ENCODE results near the gene ARL2. TPM values are rescaled to one million over a fixed set of nuclear protein-coding genes. Genes with fewer than 3 reads are reported as not detected.

ARL2 gene
- polyA plus RNA-seq, 5 donors = 39.1 to 77.6 (median 48.9) TPM

GRCh38 chr11:65042891-65043290 lies 28.9 kb downstream of the ARL2 start:
- no peak for DNase-seq

GRCh38 chr11:65043881-65044501 lies 30.0 kb downstream of the ARL2 start:
- peak in 1 of 2 donors; percentile 19 for DNase-seq

- no peak for DNase-seq
Measured at GRCh38 chr11:65045061-65045460, 31.1 kb downstream of the ARL2 start.

- DNase-seq = no peak
Measured at GRCh38 chr11:65045728-65046127, 31.8 kb downstream of the ARL2 start.

- DNase-seq = no peak
Measured at GRCh38 chr11:65047581-65048422, 33.8 kb downstream of the ARL2 start.

DNA sequence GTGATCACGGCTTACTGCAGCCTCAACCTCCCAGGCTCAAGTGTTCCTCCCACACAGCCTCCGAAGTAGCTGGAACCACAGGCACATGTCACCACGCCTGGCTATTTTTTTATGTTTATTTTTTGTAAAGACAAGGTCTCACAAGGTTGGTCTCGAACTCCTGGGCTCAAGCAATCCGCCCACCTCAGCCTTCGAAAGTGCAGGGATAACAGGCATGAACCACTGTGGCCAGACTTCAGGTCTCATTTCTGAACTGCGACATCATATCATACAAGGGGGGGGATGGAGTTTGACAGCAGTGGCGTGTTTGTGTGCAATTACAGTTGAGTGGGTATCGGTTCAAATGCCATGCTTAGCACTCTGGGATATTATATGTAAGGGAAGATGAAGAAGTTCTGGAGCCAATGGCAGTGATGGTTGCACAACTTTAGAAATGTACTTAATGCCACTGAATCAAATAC lies 37.5 kb downstream of the ARL2 start:
- DNase-seq = no peak

GRCh38 chr11:65053827-65054508 lies 40.0 kb downstream of the ARL2 start:
- DNase-seq = no peak

GRCh38 chr11:65055538-65055937 lies 41.6 kb downstream of the ARL2 start:
- DNase-seq = no peak

DNA sequence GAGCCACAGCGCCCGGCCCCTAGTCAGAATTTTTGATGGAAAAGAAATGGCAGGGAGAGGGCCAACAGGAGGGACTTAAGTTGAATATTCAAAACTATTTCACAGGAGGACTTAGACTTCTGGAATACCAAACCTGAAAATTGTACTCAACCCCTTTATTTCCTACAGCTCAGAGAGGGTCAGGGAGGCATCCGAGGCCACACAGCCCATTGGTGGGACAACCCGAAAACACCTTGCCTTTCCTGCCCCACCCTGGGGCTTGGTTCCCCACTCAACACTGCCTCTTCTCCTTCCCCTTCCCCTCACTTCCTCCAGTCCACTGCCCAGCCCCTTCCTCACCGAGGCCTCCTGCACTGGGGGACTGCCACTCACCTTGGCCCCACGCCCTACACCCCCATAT lies 43.0 kb downstream of the ARL2 start:
- no peak for DNase-seq

DNA sequence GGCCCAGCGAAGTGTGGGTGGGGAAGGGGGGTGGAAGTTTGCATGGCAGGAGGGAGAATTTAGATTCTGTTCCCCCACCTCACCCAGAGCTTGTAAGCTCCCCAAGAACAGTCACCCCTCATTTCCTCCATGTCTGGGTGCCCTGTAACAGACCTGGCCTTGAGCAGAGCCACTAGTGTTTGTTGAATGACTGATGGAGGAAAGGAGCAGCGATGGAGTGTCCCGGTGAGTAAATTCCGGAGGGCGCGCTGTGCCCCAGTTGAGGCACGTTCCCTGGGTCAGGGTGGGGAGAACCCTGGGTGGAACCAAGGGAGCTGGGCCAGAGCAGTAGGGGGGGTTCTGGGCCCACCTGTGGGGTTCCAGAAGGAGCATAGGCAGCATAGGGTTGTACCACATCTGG lies 43.6 kb downstream of the ARL2 start:
- DNase-seq = no peak

- DNase-seq = no peak
Measured at GRCh38 chr11:65058012-65058411, 44.1 kb downstream of the ARL2 start.

DNA sequence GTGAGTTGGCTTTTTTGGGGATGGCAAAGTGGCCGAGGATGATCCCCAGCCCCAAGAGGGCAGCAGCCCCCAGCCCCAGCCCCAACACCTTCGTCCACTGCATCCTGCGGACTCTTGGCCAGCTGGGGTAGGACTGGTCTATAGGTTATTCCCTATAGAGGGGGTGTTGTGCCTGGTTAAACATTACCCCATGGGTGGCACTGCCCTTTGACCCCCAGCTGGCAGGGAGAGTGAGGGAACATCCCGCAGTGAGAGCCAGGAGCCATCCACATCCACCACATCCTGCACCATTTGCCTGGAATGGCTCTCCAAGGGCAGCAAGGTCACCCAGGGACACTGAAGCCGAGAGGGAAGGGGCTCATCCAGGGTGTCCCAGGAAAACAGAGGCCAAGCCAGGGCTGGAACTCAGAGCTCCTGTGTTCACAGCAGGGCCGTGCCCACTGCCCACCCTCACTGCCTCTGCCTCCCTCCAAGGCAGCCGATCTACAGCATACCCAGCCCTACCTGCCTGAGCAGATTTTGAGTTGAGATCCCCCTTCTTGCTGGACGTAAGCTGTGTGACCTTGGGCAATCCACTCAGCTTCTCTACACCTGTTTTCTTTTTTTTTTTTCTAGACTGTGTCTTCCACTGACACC lies 44.6 kb downstream of the ARL2 start, which contains the start of gene NAALADL1:
TSS of gene NAALADL1 (minus strand) at position 135 of the 636 bp plus-strand sequence. CDS start at position 103, 32 bp downstream.
- no peak for DNase-seq

DNA sequence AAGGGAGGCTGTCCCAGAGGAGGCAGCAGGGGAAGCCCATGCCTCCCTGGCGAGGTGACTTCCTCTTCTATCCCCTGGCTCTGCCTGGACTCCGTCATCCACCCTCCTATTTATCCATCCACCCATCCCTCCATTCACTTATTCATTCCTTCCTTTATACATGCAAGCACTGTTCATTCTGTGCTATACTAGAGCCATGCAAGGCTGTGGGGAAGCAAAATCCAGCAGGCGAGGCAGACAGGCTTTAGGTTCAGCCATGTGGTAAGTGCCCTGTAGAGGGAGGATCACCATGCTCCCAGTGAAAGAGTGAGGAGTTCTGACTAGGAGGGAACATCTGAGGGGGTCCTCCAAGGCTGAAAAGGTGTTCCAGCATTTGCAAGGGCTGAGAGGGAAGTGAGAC lies 45.6 kb downstream of the ARL2 start:
- DNase-seq = no peak

- DNase-seq = no peak
Measured at GRCh38 chr11:65059959-65060824, 46.2 kb downstream of the ARL2 start.

GRCh38 chr11:65060913-65061408 lies 47.0 kb downstream of the ARL2 start:
- no peak for DNase-seq

DNA sequence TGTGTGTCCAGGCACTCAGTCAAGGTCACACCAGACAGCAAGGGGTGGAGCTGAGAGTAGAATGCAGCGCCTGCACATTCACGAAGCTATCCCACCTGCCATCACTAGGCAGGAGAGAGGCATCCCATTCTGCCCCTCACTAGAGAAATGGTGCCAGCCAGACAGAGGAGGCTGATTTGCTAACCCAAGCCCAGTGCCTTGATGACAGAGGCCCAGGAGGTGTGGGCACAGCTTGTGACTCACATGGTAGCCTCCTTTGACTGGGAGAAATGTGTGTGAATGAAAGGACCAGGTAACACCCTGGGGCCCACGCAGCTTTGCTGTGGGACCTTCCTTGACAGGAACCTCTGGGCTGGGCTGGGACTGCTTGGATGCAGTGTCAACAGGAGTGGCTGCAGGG lies 49.6 kb downstream of the ARL2 start:
- no peak for DNase-seq

DNA sequence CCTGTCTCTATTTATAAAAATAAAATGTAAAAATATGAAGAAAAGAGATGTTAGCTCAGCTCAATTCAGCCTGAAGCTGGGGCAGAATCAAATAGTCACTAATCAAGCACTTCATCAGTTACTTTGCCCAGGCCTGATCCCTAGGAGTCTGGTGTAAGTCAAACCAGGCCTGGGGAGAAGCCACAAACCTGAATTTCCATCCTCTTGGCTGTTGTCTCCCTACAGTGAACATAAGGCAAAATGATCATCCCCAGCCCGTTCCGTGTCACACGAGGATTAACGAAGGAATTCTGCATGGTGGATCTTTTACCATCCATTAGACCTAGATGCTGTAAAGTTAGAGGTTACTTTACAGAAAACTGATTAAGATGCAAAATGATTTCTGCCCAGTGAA lies 50.9 kb downstream of the ARL2 start:
- no peak for DNase-seq

DNA sequence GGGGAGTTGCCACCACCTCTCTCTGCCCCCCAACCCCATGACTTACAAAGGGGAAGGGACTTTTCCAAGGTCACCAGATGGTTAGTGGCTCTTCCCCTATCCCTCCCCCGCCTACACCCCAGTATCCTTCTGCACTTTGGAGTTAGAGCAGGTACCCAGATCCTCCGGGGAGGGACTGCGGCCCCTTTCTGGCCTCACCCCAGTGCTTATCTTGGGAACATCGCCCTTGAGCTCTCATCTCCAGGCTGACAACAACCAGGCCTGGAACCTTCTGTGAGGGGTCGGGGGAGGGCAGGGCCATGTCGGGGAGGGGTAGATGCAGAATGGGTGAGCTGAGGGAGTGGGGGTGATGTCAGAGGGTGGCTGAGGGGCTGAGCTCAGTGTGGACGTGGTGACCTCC lies 51.9 kb downstream of the ARL2 start:
- no peak for DNase-seq

DNA sequence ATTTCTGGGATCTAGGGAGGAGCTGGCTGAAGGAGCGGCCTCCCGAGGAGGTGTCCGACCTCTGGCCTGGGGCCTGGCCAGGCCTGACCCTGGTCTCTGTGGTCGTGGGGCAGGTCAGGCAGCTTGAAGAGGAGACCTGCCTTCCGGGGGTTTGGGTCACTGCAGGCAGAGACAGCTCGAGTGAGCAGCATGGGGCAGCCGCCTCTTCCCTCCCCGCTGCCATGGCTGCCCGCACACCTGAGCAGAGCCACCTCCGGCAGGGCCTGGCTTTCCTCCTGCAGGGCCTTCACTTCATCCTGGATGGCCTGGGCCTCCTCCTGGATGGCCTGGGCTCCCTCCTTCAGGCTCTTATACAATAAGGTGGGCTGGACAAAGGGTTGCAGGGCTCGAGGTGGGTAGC lies 52.4 kb downstream of the ARL2 start:
- DNase-seq = no peak

DNA sequence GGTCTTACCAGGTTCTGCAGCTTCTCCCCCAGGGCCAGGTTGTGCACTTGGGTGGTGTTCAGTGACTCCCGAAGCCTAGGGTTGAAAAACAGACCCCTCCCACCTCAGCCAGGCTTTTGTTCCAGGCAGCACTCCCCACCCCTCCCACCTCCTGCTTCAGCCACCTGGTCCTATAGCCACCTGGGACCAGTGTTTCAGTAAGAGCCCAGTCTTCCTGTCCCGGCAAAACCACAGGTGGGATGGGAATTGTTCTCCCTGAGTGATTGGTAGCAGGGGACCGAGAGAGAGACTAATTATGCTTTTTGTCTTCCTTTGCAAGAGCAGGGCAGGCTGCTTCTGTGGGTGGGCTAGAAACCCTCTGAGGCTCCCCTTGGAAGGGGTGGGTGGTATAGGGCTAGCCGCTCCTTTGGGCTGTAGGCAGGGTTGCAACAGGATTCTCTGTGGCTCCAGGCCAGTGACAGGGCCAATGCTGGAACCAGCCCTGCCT lies 52.9 kb downstream of the ARL2 start:
- no peak for DNase-seq

DNA sequence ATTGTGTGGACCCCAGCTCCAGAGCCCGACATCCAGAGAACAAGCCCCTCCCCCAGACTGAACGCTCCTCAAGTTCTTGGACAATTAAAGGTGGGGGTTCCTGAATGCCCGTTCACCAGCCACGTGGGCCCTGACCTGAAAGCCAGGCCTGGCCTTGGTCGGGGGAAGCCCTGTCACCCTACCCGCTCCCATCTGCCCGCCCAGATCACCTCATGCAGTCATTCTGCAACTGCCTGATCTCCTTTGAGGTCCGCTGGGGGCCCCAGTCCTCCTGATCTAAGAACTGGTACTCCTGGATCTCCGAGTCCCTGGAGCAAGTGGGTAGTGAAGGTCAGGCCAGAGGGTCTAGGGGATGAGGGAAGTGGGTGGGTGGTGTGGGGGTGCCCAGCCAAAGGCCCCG lies 53.5 kb downstream of the ARL2 start:
- DNase-seq = no peak
